MG63 (cell line): ENCODE measurements around the gene HBB. TPM values are rescaled to one million over a fixed set of nuclear protein-coding genes. Genes with fewer than 3 reads are reported as not detected.

Experiments used
- DNase-seq: peaks from one replicate; pipeline ENCODE4 v3.0.0-alpha.2; 2020
- H3K27me3 ChIP-seq: fragments of 250-450 bp; sonication (Bioruptor Pico); 2 replicates; pipeline ENCODE4 v1.5.1; 2020; ENCODE audit warnings: mild to moderate bottlenecking, moderate library complexity
- H3K36me3 ChIP-seq: fragments of 250-450 bp; sonication (Bioruptor Pico); 2 replicates; pipeline ENCODE4 v1.5.1; 2020; ENCODE audit warnings: mild to moderate bottlenecking, moderate library complexity
- H3K4me3 ChIP-seq: fragments of 250-450 bp; sonication (Bioruptor Pico); 2 replicates; pipeline ENCODE4 v1.5.1; 2020; ENCODE audit warnings: mild to moderate bottlenecking, moderate library complexity
- H3K9me3 ChIP-seq: fragments of 250-450 bp; sonication (Bioruptor Pico); 2 replicates; pipeline ENCODE4 v1.5.1; 2020; ENCODE audit warnings: mild to moderate bottlenecking, moderate library complexity
- total RNA-seq: library from RNA; depleted of rRNA; stranded (reverse); fragments of >200 nt; shearing (Covaris generic); gene quantifications from 2 replicates; pipeline ENCODE4 v1.2.3, GENCODE V29; 2014; ENCODE audit warnings: low replicate concordance; rRNA removed

HBB gene
- total RNA-seq, 1 experiment from 2014 or later, result not detected

- no peak overlapping the region for H3K4me3 ChIP-seq
- no peaks in the 10 kb centered on the region for H3K36me3 ChIP-seq
- H3K27me3 ChIP-seq, result no peaks in the 10 kb centered on the region
- H3K9me3 ChIP-seq, result no peaks in the 10 kb centered on the region
- no peak for DNase-seq
Measured at GRCh38 chr11:5203366-5203765, 23.5 kb downstream of the HBB start.

GRCh38 chr11:5200582-5200981, 26.3 kb downstream of the HBB start, which contains the start of gene OR51V1:
Gene OR51V1, minus strand, starts transcription at chr11:5200682. Its CDS starts 0 bp downstream, at chr11:5200682.
- DNase-seq, result no peak
- Histone ChIP-seq H3K4me3 (no peak within 1 kb of the TSS), H3K9me3 (no peaks in the 10 kb centered on the region), H3K27me3 (no peaks in the 10 kb centered on the region), H3K36me3 (no peaks in the 10 kb centered on the region)

DNA sequence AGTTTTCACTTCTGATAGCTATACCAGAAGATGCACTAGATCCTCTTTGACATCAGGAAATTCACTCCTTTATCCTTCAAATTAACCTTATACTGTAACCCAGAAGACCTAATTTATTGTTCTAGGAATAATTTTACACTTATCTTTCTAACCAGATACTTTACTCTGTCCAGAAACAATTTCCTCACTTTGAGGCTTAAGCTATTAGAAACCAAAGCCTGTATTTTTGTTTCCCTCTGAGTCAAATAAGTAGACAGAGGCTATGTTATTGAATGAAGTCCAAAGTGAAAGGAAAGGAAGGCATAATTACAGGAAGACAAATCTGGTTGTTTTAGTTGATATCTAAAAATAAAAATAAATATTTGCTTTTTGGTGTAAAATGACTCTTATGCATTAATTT, 28.6 kb downstream of the HBB start:
- DNase-seq, result no peak
- no peaks in the 10 kb centered on the region for H3K27me3 ChIP-seq
- H3K9me3 ChIP-seq, result no peaks in the 10 kb centered on the region; the same call in 1 of the 2 replicates
- no peaks in the 10 kb centered on the region for H3K36me3 ChIP-seq
- no peak overlapping the region for H3K4me3 ChIP-seq

GRCh38 chr11:5197536-5197935, 29.3 kb downstream of the HBB start:
- DNase-seq, result no peak
- Histone ChIP-seq H3K36me3 (no peaks in the 10 kb centered on the region), H3K9me3 (no peaks in the 10 kb centered on the region; the same call in 1 of the 2 replicates), H3K27me3 (no peaks in the 10 kb centered on the region), H3K4me3 (no peak overlapping the region)

GRCh38 chr11:5196731-5197130, 30.1 kb downstream of the HBB start:
- no peaks in the 10 kb centered on the region for H3K36me3 ChIP-seq
- H3K4me3 ChIP-seq, result no peak overlapping the region
- H3K27me3 ChIP-seq, result no peaks in the 10 kb centered on the region
- no peak for DNase-seq
- no peaks in the 10 kb centered on the region; the same call in 1 of the 2 replicates for H3K9me3 ChIP-seq

- no peak for DNase-seq
- Histone ChIP-seq H3K36me3 (no peaks in the 10 kb centered on the region), H3K27me3 (no peaks in the 10 kb centered on the region), H3K9me3 (no peaks in the 10 kb centered on the region; the same call in 1 of the 2 replicates), H3K4me3 (no peak overlapping the region)
Measured at GRCh38 chr11:5196067-5196466, 30.8 kb downstream of the HBB start.

- Histone ChIP-seq H3K4me3 (no peak overlapping the region), H3K9me3 (no peaks in the 10 kb centered on the region; the same call in 1 of the 2 replicates), H3K27me3 (no peaks in the 10 kb centered on the region), H3K36me3 (no peaks in the 10 kb centered on the region)
- DNase-seq, result no peak
Measured at GRCh38 chr11:5192738-5193137, 34.1 kb downstream of the HBB start.

DNA sequence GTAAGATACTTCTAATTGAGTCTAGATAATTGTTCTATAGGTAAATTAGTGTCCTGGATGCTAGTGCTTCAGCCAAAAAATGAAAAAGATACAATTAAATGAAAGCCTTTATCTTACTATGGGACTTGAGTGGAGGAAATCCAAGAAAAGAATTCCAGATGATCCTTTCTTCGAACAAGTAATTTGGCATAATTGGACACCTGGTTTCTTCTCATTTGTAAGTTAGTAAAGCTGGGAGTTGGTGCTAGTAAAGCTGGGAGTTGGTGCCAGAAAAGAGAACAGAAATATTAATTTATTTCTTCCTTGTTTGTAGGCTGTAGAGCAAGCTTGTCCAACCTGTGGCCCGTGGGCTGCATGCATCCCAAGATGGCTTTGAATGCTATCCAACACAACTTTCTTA, 38.7 kb downstream of the HBB start:
- DNase-seq, result no peak
- Histone ChIP-seq H3K9me3 (no peaks in the 10 kb centered on the region), H3K27me3 (no peaks in the 10 kb centered on the region), H3K36me3 (no peaks in the 10 kb centered on the region), H3K4me3 (no peak overlapping the region)

DNA sequence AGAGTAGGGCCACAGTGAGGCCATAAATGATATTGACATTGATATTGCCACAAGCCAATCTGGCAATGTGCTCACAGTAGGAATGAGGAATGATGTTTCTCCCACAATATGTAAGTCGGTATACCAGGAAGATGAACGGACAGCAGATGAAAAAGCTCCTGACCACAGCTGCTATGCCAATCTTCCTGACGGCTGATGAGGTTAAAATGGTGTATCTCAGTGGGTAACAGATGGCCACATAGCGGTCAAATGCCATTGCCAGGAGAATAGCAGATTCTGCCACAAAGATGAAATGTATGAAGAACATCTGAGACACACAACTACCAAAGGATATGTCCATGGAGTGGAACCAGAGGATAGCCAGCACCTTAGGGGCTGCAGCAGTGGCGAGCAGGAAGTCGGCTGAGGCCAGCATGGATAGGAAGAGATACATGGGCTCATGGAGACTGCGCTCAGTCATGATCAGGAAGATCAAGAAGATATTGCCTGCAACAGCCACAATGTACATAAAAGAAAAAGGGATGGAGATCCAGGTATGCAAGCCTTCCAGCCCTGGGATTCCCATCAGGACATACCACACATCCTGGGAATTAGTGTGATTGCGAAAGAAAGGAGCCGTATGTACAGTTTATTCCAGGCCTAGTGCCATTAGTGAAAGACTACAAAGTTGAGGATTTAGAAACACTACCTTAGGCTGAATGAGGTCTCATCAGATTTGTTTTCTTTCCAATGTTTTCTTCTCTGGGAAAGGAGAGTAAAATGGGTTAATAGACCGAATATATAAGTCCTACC, 48.6 kb downstream of the HBB start:
- Histone ChIP-seq H3K4me3 (no peak overlapping the region), H3K36me3 (no peaks in the 10 kb centered on the region), H3K9me3 (no peaks in the 10 kb centered on the region), H3K27me3 (no peaks in the 10 kb centered on the region)
- DNase-seq, result no peak

Other genes starting within 250 kb of the HBB start
- gene OR51L1, start 232.2 kb downstream of the HBB start, total RNA-seq, result not detected in 2 replicates
- gene OR52J3, start 180.5 kb downstream of the HBB start, total RNA-seq, result not detected in 2 replicates
- not detected in 2 replicates for gene OR52E2, start 167.4 kb downstream of the HBB start, total RNA-seq
- gene OR52E1, start 157.5 kb downstream of the HBB start, total RNA-seq, result not detected in 2 replicates
- gene OR52A5, start 88.7 kb downstream of the HBB start, total RNA-seq, result not detected in 2 replicates
- gene OR52A1, start 72.3 kb downstream of the HBB start, total RNA-seq, result not detected in 2 replicates
- not detected in 2 replicates for gene OR51V1, start 26.4 kb downstream of the HBB start, total RNA-seq
- gene HBD, start 7.4 kb upstream of the HBB start, total RNA-seq, result not detected in 2 replicates
- not detected in 2 replicates for gene HBG1, start 22.8 kb upstream of the HBB start, total RNA-seq
- gene HBG2, start 27.7 kb upstream of the HBB start, total RNA-seq, result not detected in 2 replicates
- not detected in 2 replicates for gene HBE1, start 42.9 kb upstream of the HBB start, total RNA-seq
- not detected in 2 replicates for gene OR51B4, start 74.9 kb upstream of the HBB start, total RNA-seq
- not detected in 2 replicates for gene OR51B2, start 97.2 kb upstream of the HBB start, total RNA-seq
- 0.64 and 0.89 TPM in 2 replicates for gene OR51B5, start 116.5 kb upstream of the HBB start, total RNA-seq
- not detected in 2 replicates for gene OR51B6, start 124.4 kb upstream of the HBB start, total RNA-seq
- not detected in 2 replicates for gene OR51M1, start 156.7 kb upstream of the HBB start, total RNA-seq
- gene OR51Q1, start 195.0 kb upstream of the HBB start, total RNA-seq, result not detected in 2 replicates
- gene OR51I1, start 214.4 kb upstream of the HBB start, total RNA-seq, result not detected in 2 replicates
- gene OR51I2, start 222.3 kb upstream of the HBB start, total RNA-seq, result not detected in 2 replicates